HepG2 (cell line): ENCODE results near the gene AP4M1.

Experiments
- CREB1 ChIP-seq, 2 experiments: fragments of 450-650 bp in 1 of 2; IDR thresholded peaks; 2 replicates each; pipeline ENCODE4 v1.6.1; 2016 to 2017; ENCODE audit warnings: control low read depth in 1 of 2, mild to moderate bottlenecking in 1 of 2, missing compliant biosample characterization in 1 of 2, missing genetic modification characterization in 1 of 2
- CTCF ChIP-seq: sonication (generic); formaldehyde crosslinking; IDR thresholded peaks from 2 replicates; pipeline ENCODE4 v1.5.0; 2020; ENCODE audit warnings: mild to moderate bottlenecking, missing genetic modification reagents, moderate library complexity
- KDM2A ChIP-seq: sonication (generic); formaldehyde crosslinking; IDR thresholded peaks from 2 replicates; pipeline ENCODE4 v1.4.0; 2020; ENCODE audit warnings: low read depth, missing genetic modification reagents, borderline replicate concordance
- KDM6A ChIP-seq: IDR thresholded peaks from 2 replicates; pipeline ENCODE4 v1.6.1; 2016; ENCODE audit warnings: low read depth
- POLR2A ChIP-seq, 2 experiments: IDR thresholded peaks; 2 replicates each; pipeline ENCODE4 v1.6.1; 2011; ENCODE audit warnings: low read depth in 2 of 2, low read length in 2 of 2, mild to moderate bottlenecking in 1 of 2, moderate library complexity in 1 of 2; ENCODE audit not compliant: insufficient read depth in 1 of 2
- ZNF768 ChIP-seq: sonication (generic); formaldehyde crosslinking; IDR thresholded peaks from 2 replicates; pipeline ENCODE4 v1.4.0; 2020; ENCODE audit warnings: missing genetic modification reagents
- TF ChIP-seq, protein P1 (sequence below): sonication (generic); formaldehyde crosslinking; IDR thresholded peaks from 2 replicates; pipeline ENCODE4 v1.5.0; 2020; ENCODE audit warnings: missing genetic modification reagents

DNA sequence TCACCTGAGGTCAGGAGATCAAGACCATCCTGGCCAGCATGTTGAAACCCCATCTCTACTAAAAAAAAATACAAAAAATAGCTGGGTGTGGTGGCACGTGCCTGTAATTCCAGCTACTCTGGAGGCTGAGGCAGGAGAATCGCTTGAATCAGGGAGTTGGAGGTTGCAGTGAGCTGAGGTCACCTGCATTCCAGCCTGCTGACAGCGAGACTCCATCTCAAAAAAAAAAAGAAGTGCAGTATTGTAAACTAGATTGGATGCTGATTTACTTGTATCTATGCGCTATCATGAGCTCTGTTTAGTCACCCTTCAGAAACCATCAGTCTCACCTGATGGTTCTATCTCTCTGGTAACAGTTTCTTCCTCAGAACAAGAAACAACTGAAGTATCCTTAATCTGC, 38.1 kb upstream of the AP4M1 start:
- no peak for TF ChIP-seq ZNF768 (CRISPR knock-in tag)
- TF ChIP-seq CTCF (CRISPR knock-in tag) = no peak
- no peak for TF ChIP-seq POLR2A (IDR thresholded peaks at IDR 0.05; ENCODE audit: insufficient read depth in 1 of 2, low read depth in 2 of 2, low read length in 2 of 2)
- TF ChIP-seq KDM6A (CRISPR knock-in tag) = no peak
- TF ChIP-seq, protein P1, sequence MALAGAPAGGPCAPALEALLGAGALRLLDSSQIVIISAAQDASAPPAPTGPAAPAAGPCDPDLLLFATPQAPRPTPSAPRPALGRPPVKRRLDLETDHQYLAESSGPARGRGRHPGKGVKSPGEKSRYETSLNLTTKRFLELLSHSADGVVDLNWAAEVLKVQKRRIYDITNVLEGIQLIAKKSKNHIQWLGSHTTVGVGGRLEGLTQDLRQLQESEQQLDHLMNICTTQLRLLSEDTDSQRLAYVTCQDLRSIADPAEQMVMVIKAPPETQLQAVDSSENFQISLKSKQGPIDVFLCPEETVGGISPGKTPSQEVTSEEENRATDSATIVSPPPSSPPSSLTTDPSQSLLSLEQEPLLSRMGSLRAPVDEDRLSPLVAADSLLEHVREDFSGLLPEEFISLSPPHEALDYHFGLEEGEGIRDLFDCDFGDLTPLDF = no peak
- TF ChIP-seq KDM2A (CRISPR knock-in tag) = no peak
- no peak for TF ChIP-seq CREB1 (IDR thresholded peaks at IDR 0.05)
- no peak for TF ChIP-seq CREB1 (CRISPR knock-in tag; IDR thresholded peaks at IDR 0.05)
